GM06990 (cell line): ENCODE results near the gene NSRP1.

Experiments
- DNase-seq: peaks from one replicate; pipeline ENCODE4 v3.0.0-alpha.2; 2011; ENCODE audit not compliant: insufficient read length; ENCODE audit errors: extremely low read depth
- H3K27me3 ChIP-seq: replicated peaks from 2 replicates; pipeline ENCODE4 v1.6.0; 2011; ENCODE audit warnings: low read length; ENCODE audit not compliant: control insufficient read depth, insufficient read depth
- H3K36me3 ChIP-seq: 2 replicates; pipeline ENCODE4 v1.5.1; 2011; ENCODE audit warnings: low read length; ENCODE audit not compliant: control insufficient read depth, insufficient read depth
- H3K4me3 ChIP-seq: replicated peaks from 2 replicates; pipeline ENCODE4 v1.5.1; 2011; ENCODE audit warnings: low read depth, mild to moderate bottlenecking, control low read depth, low read length
- TF ChIP-seq, protein P1 (sequence below): IDR thresholded peaks from 2 replicates; pipeline ENCODE4 v1.5.1; 2011; ENCODE audit warnings: low read length, control low read depth, mild to moderate bottlenecking, inconsistent platforms; ENCODE audit not compliant: insufficient read depth, poor library complexity, severe bottlenecking

The NSRP1 gene

GRCh38 chr17:30116661-30117551 lies at the start of gene NSRP1:
TSS of gene NSRP1 (plus strand) at chr17:30116816. CDS start at chr17:30116844, 28 bp downstream.
- H3K4me3 ChIP-seq = peak within 1 kb of the TSS; percentile 94
- peak; percentile 94 for DNase-seq
- no peaks in the 10 kb centered on the region for H3K36me3 ChIP-seq
- no peaks in the 10 kb centered on the region for H3K27me3 ChIP-seq
- TF ChIP-seq, protein P1, sequence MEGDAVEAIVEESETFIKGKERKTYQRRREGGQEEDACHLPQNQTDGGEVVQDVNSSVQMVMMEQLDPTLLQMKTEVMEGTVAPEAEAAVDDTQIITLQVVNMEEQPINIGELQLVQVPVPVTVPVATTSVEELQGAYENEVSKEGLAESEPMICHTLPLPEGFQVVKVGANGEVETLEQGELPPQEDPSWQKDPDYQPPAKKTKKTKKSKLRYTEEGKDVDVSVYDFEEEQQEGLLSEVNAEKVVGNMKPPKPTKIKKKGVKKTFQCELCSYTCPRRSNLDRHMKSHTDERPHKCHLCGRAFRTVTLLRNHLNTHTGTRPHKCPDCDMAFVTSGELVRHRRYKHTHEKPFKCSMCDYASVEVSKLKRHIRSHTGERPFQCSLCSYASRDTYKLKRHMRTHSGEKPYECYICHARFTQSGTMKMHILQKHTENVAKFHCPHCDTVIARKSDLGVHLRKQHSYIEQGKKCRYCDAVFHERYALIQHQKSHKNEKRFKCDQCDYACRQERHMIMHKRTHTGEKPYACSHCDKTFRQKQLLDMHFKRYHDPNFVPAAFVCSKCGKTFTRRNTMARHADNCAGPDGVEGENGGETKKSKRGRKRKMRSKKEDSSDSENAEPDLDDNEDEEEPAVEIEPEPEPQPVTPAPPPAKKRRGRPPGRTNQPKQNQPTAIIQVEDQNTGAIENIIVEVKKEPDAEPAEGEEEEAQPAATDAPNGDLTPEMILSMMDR = no peak

DNA sequence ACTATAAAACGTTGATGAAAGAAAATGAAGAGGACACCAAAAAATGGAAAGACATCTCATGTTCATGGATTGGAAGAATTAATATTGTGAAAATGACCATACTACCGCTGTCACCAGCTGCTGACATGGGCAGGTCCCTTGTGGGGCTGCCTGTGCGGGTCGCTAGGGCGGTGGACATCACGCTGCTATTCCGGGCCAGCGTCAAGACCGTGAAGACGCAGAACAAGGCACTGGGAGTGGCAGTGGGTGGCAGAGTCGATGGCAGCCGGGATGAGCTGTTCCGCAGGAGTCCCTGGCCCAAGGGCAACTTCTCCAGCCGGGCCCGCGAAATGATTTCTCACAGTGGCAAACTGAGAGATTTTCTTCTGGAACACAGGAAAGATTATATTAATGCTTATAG lies 48.2 kb upstream of the NSRP1 start:
- H3K4me3 ChIP-seq = no peak overlapping the region
- no peaks in the 10 kb centered on the region for H3K27me3 ChIP-seq
- no peaks in the 10 kb centered on the region for H3K36me3 ChIP-seq
- TF ChIP-seq, protein P1 = no peak
- DNase-seq = no peak

DNA sequence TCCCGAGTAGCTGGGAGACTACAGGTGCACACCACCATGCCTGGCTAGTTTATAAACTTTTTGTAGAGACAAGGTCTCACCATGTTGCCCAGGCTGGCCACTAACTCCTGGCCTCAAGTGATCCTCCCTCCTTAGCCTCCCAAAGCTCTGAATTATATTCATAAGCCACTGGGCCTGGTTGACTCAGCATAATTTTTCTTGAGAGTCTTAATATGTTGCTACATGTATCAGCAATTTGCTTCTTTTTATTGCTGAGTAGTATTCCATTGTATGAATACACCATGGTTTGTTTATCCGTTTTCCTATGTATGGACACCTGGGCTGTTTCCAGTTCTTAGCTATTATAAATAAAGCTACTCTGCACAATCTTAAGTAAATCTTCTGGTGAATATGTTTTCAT lies 42.4 kb upstream of the NSRP1 start:
- TF ChIP-seq, protein P1 = no peak
- DNase-seq = no peak
- H3K4me3 ChIP-seq = no peak overlapping the region
- no peaks in the 10 kb centered on the region; the same call in 1 of the 2 replicates for H3K27me3 ChIP-seq
- no peaks in the 10 kb centered on the region for H3K36me3 ChIP-seq

DNA sequence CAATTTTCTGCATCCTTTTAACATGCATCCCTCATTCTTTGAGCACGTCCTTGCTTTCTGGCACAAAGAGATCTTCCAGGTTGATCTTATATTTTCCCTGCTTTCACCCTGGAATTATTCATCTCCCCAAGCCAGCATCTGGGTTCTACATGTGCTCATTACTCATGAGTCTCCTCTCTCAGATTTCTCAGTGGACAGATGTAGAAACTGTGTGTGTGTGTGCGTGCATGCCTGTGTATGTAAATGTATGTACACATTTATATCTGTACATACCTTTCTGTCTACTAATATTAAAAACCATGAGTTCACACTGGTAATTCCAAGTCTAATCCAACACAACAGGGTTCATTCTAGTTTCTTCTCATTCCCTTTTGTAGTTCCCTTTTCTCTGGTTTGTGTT lies 41.9 kb upstream of the NSRP1 start:
- no peaks in the 10 kb centered on the region for H3K36me3 ChIP-seq
- no peak for DNase-seq
- no peak overlapping the region for H3K4me3 ChIP-seq
- TF ChIP-seq, protein P1 = no peak
- no peaks in the 10 kb centered on the region; the same call in 1 of the 2 replicates for H3K27me3 ChIP-seq

- Histone ChIP-seq H3K27me3 (no peaks in the 10 kb centered on the region), H3K4me3 (no peak overlapping the region), H3K36me3 (no peaks in the 10 kb centered on the region)
- TF ChIP-seq, protein P1 = no peak
- DNase-seq = no peak
Observed at GRCh38 chr17:30082773-30083172, 33.8 kb upstream of the NSRP1 start.
